OCI-LY3 (cell line): ENCODE data around the gene RBL2.
"Not testable (repeated sequence)": the region's sequence is repeated elsewhere in the genome, so short reads cannot be mapped to it uniquely, and the experiment has no call there.

ENCODE experiments used
- H2AFZ ChIP-seq: fragments of 200-600, 300-600 bp; shearing (Covaris generic); 2 replicates; pipeline ENCODE4 v1.6.0; 2014; ENCODE audit warnings: antibody characterized with exemption, low read depth, low read length
- H3K27ac ChIP-seq: fragments of 200-600, 300-600 bp; sonication (generic); 2 replicates; pipeline ENCODE4 v1.5.1; 2014; ENCODE audit warnings: mild to moderate bottlenecking, low read length, moderate library complexity, mixed read lengths
- H3K27me3 ChIP-seq: fragments of 200-600, 300-600 bp; sonication (generic); 2 replicates; pipeline ENCODE4 v1.6.1; 2014; ENCODE audit warnings: low read depth, low read length, mixed read lengths
- H3K36me3 ChIP-seq: fragments of 200-600, 300-600 bp; sonication (generic); replicated peaks from 2 replicates; pipeline ENCODE3; 2014; ENCODE audit warnings: low read depth, low read length, mixed read lengths
- H3K4me1 ChIP-seq: fragments of 300-600, 200-600 bp; sonication (generic); 2 replicates; pipeline ENCODE4 v1.6.1; 2014; ENCODE audit warnings: low read length, mixed read lengths
- H3K4me2 ChIP-seq: fragments of 200-600, 300-600 bp; sonication (generic); 2 replicates; pipeline ENCODE4 v1.6.1; 2014; ENCODE audit warnings: low read length, mixed read lengths
- H3K4me3 ChIP-seq: fragments of 300-600, 200-600 bp; sonication (generic); 2 replicates; pipeline ENCODE4 v1.5.1; 2014; ENCODE audit warnings: antibody characterized with exemption, mild to moderate bottlenecking, low read length, moderate library complexity
- H3K79me2 ChIP-seq: fragments of 300-600, 200-600 bp; shearing (Covaris generic); 2 replicates; pipeline ENCODE4 v1.6.1; 2014; ENCODE audit warnings: mild to moderate bottlenecking, low read length, mixed read lengths
- H3K9ac ChIP-seq: fragments of 300-600, 200-600 bp; shearing (Covaris generic); 2 replicates; pipeline ENCODE4 v1.6.0; 2014; ENCODE audit warnings: mild to moderate bottlenecking, low read length, moderate library complexity
- H3K9me3 ChIP-seq: fragments of 200-600, 300-600 bp; shearing (Covaris generic); 2 replicates; pipeline ENCODE4 v1.6.1; 2014; ENCODE audit warnings: low read length, mixed read lengths; ENCODE audit not compliant: insufficient read depth
- H4K20me1 ChIP-seq: fragments of 200-600, 300-600 bp; sonication (generic); 2 replicates; pipeline ENCODE4 v1.6.1; 2016; ENCODE audit warnings: low read length, mixed read lengths; ENCODE audit not compliant: insufficient read depth
- CTCF ChIP-seq: fragments of 200-600, 300-600 bp; sonication (generic); IDR thresholded peaks from 2 replicates; pipeline ENCODE4 v1.5.1; 2014; ENCODE audit warnings: antibody characterized with exemption, low read length, low read depth
- EZH2phosphoT487 ChIP-seq: fragments of 200-600 bp; shearing (Covaris generic); IDR thresholded peaks from 2 replicates; pipeline ENCODE4 v1.6.1; 2018; ENCODE audit warnings: antibody characterized with exemption, mixed run types, low read depth

The RBL2 gene, protein sequence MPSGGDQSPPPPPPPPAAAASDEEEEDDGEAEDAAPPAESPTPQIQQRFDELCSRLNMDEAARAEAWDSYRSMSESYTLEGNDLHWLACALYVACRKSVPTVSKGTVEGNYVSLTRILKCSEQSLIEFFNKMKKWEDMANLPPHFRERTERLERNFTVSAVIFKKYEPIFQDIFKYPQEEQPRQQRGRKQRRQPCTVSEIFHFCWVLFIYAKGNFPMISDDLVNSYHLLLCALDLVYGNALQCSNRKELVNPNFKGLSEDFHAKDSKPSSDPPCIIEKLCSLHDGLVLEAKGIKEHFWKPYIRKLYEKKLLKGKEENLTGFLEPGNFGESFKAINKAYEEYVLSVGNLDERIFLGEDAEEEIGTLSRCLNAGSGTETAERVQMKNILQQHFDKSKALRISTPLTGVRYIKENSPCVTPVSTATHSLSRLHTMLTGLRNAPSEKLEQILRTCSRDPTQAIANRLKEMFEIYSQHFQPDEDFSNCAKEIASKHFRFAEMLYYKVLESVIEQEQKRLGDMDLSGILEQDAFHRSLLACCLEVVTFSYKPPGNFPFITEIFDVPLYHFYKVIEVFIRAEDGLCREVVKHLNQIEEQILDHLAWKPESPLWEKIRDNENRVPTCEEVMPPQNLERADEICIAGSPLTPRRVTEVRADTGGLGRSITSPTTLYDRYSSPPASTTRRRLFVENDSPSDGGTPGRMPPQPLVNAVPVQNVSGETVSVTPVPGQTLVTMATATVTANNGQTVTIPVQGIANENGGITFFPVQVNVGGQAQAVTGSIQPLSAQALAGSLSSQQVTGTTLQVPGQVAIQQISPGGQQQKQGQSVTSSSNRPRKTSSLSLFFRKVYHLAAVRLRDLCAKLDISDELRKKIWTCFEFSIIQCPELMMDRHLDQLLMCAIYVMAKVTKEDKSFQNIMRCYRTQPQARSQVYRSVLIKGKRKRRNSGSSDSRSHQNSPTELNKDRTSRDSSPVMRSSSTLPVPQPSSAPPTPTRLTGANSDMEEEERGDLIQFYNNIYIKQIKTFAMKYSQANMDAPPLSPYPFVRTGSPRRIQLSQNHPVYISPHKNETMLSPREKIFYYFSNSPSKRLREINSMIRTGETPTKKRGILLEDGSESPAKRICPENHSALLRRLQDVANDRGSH

GRCh38 chr16:53434377-53435065 lies at the start of gene RBL2:
TSS of gene RBL2 (plus strand) at chr16:53434471. CDS start at chr16:53434557, 86 bp downstream.
- TF ChIP-seq EZH2phosphoT487 = no peak
- no peak for TF ChIP-seq CTCF
- peak within 1 kb of the TSS; percentile 74 for H3K27ac ChIP-seq
- peaks cover 20% of the 10 kb centered on the region for H4K20me1 ChIP-seq

DNA sequence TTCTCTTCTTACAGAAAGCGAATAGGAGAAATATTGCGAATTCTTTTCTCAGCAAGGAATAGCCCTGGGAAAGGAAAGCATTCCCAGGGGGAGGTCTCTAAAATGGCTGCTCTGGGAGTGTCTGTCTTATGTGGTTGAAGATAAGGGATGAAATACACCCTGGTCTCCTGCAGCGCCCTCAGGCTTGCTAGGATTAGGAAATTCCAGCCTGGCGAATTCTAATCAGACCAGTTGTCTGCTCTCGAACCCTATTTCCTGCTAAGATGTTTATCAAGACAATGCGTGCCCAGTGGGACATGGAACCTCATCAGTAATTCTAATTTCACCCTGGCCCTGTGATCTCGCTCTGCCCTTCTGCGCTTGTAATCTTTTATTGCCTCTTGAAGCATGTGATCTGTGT lies 49.7 kb upstream of the RBL2 start:
- H3K9ac ChIP-seq, H3K36me3 ChIP-seq, H3K4me3 ChIP-seq, H3K4me2 ChIP-seq, H3K27ac ChIP-seq, H3K9me3 ChIP-seq, H3K4me1 ChIP-seq, H3K79me2 ChIP-seq, H4K20me1 ChIP-seq, H2AFZ ChIP-seq, H3K27me3 ChIP-seq: not testable (repeated sequence)

More at GRCh38 chr16:53434377-53435065, at the start of gene RBL2:
- peak within 1 kb of the TSS; percentile 100 for H2AFZ ChIP-seq
- H3K4me3 ChIP-seq = peak within 1 kb of the TSS; percentile 97
- no peaks in the 10 kb centered on the region for H3K27me3 ChIP-seq
- H3K9ac ChIP-seq = peak within 1 kb of the TSS; percentile 93
- H3K36me3 ChIP-seq = peaks cover 2% of the 10 kb centered on the region
- H3K4me1 ChIP-seq = peaks cover 15% of the 10 kb centered on the region
- H3K4me2 ChIP-seq = peak within 1 kb of the TSS; percentile 90
- peaks cover 49% of the 10 kb centered on the region for H3K79me2 ChIP-seq
- no peaks in the 10 kb centered on the region for H3K9me3 ChIP-seq

DNA sequence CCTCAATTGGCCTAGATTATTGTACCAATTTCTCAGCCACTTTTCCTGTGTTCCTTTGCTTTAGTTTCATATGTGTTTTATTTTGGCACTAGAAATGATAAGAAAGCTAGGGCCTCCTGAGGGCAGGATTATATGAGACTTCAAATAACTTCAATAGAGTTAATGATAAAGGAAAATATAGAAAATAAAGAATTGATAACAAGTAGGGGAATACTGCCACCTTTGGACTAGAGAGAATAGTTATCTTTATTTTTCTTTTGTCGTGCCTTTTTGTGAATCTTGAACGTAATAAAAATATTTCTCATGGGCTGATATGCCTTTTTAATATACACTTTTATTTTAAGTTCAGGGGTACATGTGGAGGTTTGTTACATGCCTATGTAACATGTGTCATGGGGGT lies 29.3 kb upstream of the RBL2 start:
- no peak overlapping the region for H3K9ac ChIP-seq

More for the DNA sequence above, 29.3 kb upstream of the RBL2 start:
- Histone ChIP-seq H3K4me2 (no peak overlapping the region), H3K4me1 (no peaks in the 10 kb centered on the region), H3K36me3 (no peaks in the 10 kb centered on the region), H3K79me2 (no peaks in the 10 kb centered on the region), H3K4me3 (no peak overlapping the region), H4K20me1 (no peaks in the 10 kb centered on the region), H3K27me3 (no peaks in the 10 kb centered on the region), H3K9me3 (no peaks in the 10 kb centered on the region), H2AFZ (no peak overlapping the region), H3K27ac (no peak overlapping the region)
- TF ChIP-seq CTCF = peak; percentile 22; the same call in 1 of the 2 replicates
- no peak for TF ChIP-seq EZH2phosphoT487
